ENCODE measurements around the gene GALNT13.

GRCh38 chr2:154158101-154158500, 286.4 kb downstream of the GALNT13 start:
- TF ChIP-seq CTCF (IDR thresholded peaks at IDR 0.05) (no peak), ZFX (IDR thresholded peaks at IDR 0.05; ENCODE audit: borderline replicate concordance) (no peak)
